ENCODE data around the gene FCN1.
A peak's percentile ranks its signal among the peaks of the same experiment; 100 is the strongest.
"Not testable (repeated sequence)": the region's sequence is repeated elsewhere in the genome, so short reads cannot be mapped to it uniquely, and the experiment has no call there.

The FCN1 gene

GRCh38 chr9:134858051-134858841 is 59.5 kb downstream of the FCN1 start:
- no peak overlapping the region for H3K4me3 ChIP-seq
- H3K27ac ChIP-seq, result no peak overlapping the region
- peak; percentile 52 for DNase-seq (ENCODE audit: low spot score)
- no peak for TF ChIP-seq CTCF (IDR thresholded peaks at IDR 0.05)

DNA sequence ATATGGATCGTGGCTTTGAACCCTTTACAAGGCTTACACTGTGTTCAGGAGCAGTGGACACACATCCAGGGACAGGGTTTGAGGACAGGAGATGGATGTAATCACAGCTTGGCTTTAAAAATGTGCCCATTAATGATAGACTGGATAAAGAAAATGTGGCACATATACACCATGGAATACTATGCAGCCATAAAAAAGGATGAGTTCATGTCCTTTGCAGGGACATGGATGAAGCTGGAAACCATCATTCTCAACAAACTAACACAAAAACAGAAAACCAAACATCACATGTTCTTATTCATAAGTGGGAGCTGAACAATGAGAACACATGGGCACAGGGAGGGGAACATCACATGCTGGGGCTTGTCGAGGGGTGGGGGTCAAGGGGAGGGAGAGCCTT is 60.3 kb downstream of the FCN1 start:
- H3K4me3 ChIP-seq; H3K27ac ChIP-seq; DNase-seq (ENCODE audit: low spot score): not testable (repeated sequence)

- DNase-seq (ENCODE audit: low spot score), result peak; percentile 59
- no peak for TF ChIP-seq CTCF (IDR thresholded peaks at IDR 0.05)
- no peak overlapping the region for H3K4me3 ChIP-seq
- no peak overlapping the region for H3K27ac ChIP-seq
Measured at GRCh38 chr9:134855900-134856377, 61.8 kb downstream of the FCN1 start.
